ENCODE data around the gene RASSF6.

DNA sequence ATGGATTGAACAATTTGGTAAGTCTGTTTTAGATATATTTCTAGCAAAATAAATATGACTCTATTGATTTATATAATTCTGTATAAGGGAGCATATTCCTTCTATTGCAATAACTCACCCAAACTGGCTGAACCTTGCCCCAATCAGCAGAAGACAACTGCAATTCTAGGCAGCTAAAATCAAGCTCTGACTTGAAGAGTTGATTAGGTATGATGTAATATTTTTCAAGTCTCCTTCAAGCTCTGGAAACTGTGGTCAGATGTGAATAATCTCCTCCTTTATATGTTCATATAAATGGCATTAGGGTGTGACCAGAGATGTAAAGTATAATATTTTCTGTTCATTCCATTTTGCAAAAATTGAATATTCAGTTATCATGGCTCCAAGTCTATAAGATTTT, 8.2 kb downstream of the RASSF6 start:
- TF ChIP-seq POLR2A (IDR thresholded peaks at IDR 0.05) (no peak), POLR2AphosphoS5 (IDR thresholded peaks at IDR 0.05) (no peak), EP300 (IDR thresholded peaks at IDR 0.05) (no peak)
- TF ChIP-seq, protein P1, sequence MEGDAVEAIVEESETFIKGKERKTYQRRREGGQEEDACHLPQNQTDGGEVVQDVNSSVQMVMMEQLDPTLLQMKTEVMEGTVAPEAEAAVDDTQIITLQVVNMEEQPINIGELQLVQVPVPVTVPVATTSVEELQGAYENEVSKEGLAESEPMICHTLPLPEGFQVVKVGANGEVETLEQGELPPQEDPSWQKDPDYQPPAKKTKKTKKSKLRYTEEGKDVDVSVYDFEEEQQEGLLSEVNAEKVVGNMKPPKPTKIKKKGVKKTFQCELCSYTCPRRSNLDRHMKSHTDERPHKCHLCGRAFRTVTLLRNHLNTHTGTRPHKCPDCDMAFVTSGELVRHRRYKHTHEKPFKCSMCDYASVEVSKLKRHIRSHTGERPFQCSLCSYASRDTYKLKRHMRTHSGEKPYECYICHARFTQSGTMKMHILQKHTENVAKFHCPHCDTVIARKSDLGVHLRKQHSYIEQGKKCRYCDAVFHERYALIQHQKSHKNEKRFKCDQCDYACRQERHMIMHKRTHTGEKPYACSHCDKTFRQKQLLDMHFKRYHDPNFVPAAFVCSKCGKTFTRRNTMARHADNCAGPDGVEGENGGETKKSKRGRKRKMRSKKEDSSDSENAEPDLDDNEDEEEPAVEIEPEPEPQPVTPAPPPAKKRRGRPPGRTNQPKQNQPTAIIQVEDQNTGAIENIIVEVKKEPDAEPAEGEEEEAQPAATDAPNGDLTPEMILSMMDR (IDR thresholded peaks at IDR 0.05) = no peak
